CD4-positive, alpha-beta T cell treated with Interleukin-17A for 4 hours (primary cell): Measurements from ENCODE around the gene ADAM19.

Source experiments
- DNase-seq: peaks from one replicate; pipeline ENCODE4 v3.0.0-alpha.2; 2020; ENCODE audit warnings: mixed read lengths

ADAM19 gene

DNA sequence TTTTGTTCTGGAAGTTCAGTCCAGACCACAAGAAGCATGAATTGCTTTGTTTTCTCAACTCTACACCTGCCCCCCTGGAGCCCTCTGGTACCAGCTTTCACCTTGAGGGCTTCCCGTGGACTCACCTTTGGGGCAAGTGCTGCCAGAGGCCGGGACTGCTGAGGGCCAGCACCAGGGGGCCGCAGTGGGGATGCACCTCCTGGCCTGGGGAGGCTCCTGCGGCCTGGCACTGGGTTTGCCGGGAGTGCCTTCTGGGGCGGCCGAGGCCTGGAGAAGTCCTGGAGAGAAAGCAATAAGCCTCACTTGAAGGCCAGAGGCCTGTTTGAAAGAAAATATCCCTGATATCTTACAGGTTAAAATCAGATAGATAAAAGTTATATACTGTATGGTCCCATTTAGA is 93.9 kb downstream of the ADAM19 start:
- DNase-seq = no peak

DNA sequence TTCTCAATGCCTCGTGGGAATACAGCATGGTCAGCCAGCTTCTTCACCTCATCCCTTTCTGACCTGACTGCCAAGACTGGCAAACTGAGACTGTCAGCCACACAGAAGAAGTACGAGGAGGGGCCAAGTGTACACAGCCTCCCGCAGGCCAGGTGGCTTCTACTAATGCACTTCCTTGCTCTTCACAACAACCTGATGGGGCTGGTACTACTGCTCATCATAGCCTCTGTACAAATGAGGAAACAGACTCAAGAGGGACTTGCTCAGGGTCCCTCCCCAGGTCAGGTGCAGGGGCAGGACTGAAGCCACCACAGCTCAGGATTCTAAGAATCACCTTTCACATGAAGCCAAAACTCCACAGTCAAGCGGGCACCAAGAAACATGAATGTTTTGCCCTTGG is 94.3 kb downstream of the ADAM19 start:
- DNase-seq = no peak

DNA sequence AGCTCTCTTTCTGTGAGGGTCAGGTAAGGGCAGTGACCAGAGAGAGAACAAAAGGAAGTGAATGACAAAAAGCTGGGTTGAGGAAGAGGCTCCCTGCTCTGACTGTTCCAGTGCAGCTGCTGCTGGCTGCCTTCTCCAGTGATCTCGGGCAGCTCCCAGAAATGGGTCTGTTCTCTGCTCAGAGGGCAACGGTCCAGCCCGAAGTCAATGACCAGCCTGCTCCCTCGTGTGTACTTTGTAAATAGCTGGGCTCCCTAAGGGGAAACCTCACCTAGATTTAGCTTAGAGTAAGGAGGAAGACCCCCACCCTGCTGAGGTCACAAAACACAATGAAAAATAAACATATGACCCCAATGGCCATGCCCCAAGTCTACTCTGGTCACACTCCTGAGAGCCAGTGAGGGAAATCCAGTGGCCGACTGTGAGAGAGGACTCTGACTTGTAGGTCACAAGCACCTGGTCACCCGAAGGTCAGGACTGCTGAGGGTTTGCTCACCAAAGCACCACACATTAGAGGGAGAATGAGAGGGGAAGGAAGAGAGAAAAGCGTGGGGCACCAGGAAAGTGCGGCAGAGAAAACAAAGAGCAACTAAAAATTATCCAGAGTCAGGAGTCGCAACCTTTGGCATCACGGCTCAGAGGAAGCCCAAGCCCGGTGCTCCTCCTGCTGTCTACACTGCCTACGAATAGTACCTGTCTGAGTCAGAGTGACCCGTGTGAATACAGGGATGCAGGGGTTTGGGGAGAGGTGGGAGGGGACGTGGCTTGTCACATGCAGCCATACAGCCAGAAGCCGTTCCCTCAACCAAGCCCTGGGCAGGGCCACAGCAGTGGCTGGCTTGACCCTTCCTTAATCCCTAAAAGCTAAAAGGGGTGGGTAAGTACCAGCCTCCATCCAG is 95.7 kb downstream of the ADAM19 start:
- DNase-seq = no peak

DNA sequence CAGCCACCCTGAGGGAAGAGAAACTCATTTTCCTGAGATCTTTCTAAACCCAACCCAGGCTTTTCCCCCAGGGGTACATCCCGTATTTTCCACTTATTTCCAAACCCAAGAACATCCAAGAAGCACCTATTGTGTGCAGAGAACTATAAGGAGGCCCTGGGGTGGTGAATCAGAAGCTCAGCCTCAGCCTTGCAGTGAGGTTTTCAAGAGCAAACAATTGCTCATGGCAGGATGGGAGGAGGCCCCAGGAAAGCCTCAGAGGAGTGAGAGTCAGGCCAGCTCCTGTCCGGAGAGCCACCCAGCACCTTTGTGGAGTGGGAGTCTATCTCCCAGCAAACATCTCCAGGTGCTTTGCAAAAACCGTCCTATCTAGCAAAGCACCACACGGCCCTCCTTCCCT is 96.4 kb downstream of the ADAM19 start:
- no peak for DNase-seq

DNA sequence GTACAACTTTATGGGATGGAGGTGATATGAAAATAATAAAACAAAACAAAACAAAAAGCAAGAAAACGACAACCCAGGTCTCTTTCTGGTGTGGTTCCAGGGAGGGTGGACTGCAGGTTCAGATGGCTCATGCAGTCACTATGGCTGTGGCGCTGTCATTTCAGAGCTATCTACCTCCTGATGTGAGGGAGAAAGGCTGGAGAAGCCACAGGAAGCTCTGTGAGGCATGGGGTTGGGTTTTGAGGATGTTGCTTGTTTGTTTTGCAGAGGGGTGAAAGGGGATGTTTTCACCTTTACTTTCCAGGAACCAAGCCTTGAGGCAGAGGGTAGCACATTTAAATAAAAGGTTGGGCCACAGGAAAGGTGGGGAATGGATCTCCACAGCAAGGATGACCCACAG is 96.8 kb downstream of the ADAM19 start:
- no peak for DNase-seq

DNA sequence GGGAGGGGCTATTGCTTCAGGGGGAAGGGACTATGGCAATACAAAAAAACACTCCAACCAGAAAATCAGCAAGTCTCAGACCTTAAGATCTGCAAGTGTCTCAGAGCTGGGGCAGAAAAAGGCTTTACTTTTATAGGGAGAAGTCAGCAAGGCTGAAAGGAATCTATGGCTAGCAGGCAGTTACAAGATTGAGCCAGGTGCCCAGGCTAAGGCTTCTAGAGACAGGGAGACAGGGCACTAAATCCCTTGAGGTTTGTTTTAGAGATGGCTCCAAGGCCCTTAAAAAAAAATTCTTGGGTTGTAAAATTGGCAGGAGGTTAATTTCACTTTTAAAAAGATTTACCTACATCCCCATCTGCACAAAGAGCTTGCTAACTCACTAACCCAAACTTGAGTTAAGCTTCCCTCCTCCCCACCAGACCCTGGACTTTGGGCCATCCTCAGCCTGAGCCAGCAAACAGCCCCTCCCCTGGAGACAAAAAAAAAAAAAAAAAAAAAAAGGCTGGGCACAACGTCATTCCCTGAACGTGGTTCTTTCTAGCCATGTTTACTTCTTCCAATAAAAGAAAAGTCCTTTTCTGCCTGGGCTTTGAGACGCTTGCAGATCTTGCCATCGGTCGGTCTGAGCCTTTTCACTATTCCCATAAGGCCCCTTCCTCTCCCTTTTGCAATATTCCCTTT is 97.6 kb downstream of the ADAM19 start:
- no peak for DNase-seq

DNA sequence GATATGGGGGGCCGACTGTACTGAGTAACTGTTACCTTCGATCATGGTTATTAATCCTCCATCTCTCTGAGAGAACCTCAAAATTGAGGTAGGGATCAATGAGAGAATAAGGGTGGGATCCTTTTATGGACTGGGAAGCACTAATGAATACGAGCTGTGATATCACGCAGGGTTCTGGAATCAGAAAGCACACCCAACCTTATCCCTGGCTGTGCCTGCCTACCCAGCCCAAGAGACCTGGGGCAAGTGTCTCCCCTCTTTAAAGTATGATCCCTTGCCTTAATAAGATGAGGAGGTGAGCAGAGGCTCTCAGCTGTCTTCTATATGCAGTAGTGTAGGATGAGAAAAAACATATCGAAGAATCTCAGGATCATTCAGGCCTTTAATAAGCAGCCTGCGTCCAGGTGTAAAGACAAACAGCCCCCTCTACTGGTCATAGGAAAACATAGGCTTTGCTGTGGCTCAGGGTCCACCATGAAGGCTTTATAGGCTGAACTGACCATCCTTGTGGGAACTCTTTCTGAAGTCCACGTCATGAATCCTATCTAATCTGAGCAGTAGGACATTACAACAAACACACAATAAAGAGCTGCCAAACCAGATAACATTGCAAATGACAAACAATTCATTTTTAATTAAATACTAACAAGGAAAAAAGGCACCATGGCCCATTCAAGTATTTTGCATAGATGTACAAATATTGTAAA is 98.7 kb downstream of the ADAM19 start:
- DNase-seq = peak; percentile 32

DNA sequence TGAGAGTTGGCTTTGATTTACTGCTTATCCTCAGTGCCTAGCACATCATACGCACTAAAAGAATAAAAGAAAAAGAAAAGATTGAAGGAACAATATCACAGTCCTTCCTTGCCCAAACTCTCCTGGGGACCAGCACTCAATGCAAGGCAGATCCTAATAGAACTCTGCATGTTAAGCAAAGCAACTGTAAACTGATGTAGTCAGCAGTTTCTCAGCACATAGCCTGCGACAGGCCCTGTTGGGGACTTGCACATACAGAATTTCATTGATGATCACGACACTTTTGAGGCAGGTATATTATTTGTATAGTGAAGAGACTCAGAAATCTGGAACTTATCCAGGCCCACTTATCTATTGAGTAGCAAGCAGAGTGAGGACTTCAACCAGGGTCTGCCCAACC is 100.1 kb downstream of the ADAM19 start:
- DNase-seq = no peak

DNA sequence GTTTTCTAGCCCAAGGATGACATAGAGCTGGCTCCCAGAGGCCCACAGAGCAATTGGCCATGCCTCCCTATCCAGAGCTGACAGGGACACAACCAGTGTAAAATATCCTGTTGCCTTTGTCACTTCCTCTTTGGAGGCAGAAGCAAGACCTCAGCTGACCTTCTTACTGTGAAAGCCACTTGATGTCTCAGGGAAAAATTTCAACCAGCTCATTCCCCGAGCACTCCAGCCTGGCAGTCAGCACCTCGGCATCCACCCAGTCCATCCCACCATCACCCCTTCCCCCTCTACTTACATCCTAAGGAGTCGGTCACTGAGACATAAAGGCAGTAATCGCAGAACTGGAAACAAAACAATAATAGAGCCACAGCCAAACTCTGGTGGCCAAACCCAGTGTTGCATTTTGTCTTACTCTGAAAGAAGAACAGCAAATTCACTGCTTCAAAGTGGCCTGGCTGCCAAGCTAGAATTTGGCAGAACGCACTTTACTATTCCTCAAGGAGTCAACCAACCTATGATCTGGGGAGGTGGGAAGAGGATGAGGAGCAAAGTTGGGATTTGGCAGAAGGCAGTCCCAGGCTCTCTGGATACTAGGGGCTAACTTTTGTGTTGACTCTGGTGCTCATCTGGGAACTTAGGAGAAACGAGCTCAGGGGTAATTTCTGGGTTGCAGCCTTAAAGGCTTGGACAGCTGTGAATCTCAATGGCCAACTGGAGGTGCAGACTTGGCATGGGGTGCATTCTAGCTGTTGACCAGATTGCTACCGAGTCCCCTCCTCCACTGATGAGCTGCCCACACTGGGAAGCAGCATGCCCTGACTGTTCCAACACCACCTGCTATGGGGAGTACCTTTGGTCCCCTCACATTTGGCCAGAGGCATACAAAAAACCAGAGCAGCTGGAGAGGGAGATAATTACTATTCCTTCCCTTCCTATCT is 101.9 kb downstream of the ADAM19 start:
- no peak for DNase-seq

DNA sequence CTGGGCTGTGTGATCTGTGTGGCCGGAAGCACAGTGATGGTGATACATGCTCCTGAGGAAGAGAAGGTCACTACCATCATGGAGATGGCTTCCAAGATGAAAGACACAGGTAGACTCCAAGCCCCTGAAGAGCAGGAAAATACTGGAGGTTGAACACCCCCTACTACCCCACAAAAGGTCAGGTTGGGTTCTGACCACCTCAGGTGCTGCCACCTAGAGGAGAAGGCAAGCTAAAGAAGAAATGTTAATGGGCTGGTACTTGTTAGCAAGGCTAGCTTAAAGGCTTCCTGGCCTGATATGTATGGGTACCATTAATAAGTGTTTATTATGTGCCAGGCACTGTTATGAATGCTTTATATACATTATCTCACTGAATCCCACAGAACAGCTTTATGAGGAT is 103.9 kb downstream of the ADAM19 start:
- no peak for DNase-seq

DNA sequence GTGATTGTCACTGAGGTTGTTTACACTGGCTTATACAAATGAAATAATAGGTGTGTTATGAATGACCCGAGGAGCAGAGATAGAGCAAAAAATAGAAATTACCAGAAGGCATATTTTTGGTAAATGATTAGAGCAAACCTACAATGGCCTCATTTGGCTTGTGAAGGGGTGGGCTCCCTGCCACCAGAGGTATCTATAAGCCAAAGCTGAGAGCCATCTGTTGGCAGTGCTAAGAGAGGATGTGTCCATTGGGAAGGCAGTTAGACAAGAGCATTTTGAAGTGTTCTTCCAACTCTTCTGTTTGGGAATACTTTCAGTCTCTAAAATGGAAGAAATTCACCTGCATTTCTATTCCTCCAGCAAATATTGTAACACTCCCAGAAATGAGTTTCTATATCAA is 104.9 kb downstream of the ADAM19 start:
- no peak for DNase-seq

DNA sequence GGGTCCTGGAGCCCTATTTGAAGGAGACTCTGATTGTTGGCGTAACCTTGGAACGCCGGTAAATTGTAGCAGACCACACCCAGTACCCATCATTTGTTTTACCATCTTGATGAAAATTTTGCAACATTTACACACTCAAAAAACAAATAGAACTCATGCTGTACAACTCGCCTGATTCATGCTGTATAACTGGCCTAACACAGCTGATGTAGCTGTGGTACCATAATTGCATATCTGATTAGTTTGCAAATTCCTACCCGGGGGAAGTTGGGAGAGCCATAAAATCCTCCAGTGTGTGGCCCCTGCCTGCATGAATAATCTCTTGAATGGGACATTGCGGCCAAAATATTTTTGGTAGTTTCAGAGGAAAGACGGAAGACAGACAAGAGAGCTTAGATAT is 105.9 kb downstream of the ADAM19 start:
- no peak for DNase-seq

DNA sequence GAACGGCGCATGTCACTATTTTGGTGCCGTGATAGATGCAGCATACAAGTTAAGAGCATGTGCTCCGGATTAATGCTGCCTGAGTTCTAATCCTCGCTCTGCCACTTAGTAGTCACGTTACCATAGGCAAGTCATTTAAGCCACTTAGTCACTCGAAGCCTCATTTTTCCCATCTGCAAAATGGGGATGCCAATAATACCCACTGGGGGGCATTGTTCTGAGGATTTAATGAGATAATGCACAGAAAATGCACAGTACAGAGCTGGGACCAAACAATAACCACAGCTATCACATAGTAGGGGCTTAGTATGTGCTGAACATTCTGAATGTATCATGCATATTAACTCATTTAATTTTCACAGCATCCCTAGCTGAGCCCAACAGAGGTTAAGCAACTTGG is 106.5 kb downstream of the ADAM19 start:
- no peak for DNase-seq

DNA sequence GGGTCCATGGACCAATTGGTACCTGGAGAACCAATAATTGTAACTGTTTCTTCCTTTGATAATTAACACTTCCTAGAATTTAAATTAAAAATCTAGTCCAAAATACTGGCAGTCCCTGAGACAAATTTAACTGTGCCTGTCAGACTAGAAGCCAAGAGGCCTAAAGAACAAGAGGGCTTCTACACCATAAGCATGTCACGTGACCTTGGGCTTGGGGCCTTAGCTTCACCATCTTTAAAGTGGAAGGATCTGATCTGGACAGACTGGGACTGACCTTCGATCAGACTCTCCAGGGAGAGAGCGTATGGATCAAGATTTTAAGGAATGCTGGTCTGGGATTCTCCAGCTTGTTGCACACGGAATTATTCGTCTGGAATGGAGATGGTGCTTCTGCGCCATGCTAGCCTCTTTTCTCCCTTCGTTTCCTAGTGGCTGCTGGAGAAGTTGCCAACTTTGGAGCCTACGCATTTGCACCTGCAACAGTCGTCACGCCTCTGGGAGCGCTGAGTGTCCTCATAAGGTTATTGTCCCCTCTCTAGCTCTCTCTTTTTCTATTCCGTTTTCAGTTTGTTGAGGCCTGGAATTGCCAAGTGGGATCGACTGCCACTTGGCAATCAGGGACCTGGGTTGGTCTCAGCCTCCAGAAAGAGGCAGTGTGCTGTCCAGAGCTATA is 107.1 kb downstream of the ADAM19 start:
- no peak for DNase-seq

DNA sequence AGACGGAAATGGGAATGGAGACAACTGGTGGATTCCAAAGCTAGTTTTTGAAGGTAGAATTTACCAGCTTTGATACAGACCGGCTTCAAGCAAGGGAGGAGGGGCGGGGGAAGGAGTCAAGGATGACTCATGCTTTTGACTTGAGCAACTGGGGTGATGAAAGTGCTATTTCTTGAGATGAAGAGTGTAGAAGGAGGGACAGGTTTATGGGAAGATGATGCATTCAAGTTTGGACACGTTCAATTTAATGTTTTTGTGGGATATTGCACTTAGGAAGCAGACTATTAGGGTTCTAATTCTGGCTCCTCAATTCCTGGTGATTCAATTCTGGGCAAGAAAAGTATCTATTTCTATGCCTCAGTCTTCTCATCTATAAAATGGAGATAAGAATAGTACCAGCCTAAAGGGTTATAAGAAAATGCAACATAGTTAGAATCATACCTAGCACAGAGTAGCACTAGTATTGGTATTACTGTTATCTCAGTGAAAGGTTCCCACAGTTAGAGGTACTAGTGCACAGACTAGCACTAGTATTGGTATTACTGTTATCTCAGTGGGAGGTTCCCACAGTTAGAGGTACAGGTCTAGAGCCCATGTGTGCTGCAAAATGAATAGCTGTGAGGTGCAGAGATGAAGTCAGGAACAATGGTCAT is 110.9 kb downstream of the ADAM19 start:
- peak; percentile 56 for DNase-seq

DNA sequence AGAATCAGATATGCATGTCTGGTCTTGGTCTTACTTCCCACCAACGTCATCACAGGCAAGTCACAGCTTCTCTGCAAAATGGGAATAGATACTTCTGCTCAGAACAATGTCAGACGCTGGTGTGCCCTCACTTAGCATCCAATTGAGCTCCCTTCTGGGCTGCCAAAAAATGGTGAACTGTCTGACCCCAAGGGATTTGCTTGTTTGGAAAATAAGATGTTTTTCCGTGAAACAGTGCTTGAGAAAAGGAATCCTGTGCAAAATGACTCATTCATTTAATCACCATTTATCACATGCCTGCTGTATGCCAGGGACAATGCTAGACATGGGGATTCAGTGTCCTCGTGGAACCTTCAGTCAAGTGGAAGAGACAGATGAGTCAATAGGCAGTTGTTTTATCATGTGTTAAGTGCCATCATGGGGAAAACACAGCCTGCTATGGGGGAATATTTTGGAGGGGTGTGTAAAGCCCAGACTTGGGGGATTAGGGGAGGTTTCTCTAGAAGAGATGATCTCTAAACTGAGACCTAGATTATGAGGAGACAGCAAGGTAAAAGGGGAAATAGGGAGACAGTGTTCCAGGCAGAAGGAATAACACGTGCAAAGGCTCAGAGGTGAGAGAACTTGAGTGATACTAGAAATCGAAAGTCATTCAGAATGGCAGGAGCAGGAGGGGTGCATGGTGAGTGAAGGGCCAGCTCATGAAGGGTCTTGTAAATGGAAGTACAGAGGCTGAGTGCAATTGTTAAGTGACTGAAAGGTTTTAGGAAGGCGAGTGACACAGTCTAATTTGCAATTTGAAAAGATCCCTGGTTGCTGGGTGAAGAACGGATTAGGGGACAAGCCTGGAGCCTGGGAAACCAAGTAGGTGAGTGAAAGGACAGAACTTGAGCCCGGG is 111.7 kb downstream of the ADAM19 start:
- no peak for DNase-seq

DNA sequence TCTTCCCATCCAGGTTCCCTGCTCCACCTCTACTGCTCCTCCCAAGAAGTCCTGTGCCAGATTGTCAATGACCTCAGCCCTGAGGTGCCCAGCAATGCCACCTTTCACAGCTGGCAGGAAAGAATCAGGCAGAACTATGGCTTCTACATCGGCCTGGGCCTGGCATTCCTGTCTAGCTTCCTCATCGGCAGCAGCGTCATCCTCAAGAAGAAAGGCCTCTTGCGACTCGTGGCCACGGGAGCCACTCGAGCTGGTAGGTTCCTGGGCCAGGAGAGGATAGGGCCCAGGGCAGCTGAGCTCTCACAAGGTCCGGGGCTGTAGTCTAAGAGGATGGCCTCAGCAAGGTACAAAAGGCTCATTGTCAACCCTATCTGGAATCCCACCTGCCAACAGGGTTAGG is 112.5 kb downstream of the ADAM19 start:
- DNase-seq = no peak

DNA sequence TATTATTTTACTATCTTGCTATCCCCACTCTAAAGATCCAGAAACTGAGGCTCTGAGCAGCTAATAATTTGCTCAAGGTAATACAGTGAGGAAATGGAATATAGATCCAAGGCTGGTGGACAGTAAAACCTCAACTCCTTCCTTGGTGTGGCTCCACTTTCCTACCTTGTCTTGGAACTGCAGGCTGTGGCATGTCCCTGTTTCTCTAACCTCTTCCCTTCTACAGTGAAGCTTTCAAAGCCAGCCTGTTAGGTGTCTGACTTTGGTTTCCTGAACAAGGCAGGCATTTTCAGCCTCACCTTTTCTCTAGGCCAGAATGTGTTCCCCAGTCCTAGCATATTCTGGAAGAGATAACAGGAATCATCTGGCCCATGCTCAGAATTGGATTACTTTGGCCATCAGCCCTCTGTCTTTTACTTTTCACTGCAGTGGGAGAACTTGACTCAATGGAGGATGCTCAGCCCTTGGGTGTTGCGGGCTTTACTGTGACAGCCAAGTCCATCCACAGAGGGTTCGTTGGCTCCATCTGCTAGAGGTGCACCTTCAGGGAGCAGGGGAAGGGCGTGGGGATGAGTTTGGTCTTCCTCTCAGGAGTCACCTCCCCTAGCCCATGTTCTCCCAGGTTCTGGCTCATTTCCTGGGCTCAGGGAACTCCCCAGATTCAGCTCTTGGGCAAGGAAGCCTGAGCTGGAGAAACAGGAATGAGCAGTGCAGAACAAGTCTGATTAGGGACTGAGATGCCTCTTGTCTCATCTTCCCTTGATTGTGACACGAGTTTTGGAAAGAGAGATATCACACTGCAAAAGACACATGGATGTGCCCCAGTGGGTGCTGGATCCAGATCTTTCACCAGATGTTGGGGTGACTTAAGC is 114.4 kb downstream of the ADAM19 start:
- DNase-seq = no peak
